GM19351 (cell line): ENCODE results near the gene SLC9A3.

Source experiments
- ATAC-seq: cut with Tn5 transposase; IDR thresholded peaks from one replicate; pipeline ENCODE4 v1.9.1; 2021; ENCODE audit warnings: mild to moderate bottlenecking, moderate library complexity; ENCODE audit not compliant: unreplicated experiment

The SLC9A3 gene

GRCh38 chr5:464446-464842, 59.8 kb downstream of the SLC9A3 start:
- no peak for ATAC-seq

GRCh38 chr5:463952-464351, 60.3 kb downstream of the SLC9A3 start:
- ATAC-seq: no peak

GRCh38 chr5:463301-463700, 60.9 kb downstream of the SLC9A3 start:
- no peak for ATAC-seq

- no peak for ATAC-seq
Measured at GRCh38 chr5:462051-462481, 62.2 kb downstream of the SLC9A3 start.

GRCh38 chr5:460273-460625, 64.0 kb downstream of the SLC9A3 start:
- ATAC-seq: no peak

GRCh38 chr5:459562-460272, 64.5 kb downstream of the SLC9A3 start:
- ATAC-seq: no peak

GRCh38 chr5:458547-459353, 65.5 kb downstream of the SLC9A3 start:
- peak; percentile 72 for ATAC-seq

- ATAC-seq: no peak
Measured at GRCh38 chr5:457195-457961, 66.9 kb downstream of the SLC9A3 start.

GRCh38 chr5:456351-457194, 67.7 kb downstream of the SLC9A3 start:
- no peak for ATAC-seq

GRCh38 chr5:455806-456205, 68.4 kb downstream of the SLC9A3 start:
- ATAC-seq: no peak

- ATAC-seq: no peak
Measured at GRCh38 chr5:454936-455335, 69.3 kb downstream of the SLC9A3 start.

GRCh38 chr5:453725-454481, 70.3 kb downstream of the SLC9A3 start:
- no peak for ATAC-seq

- ATAC-seq: no peak
Measured at GRCh38 chr5:452978-453710, 71.1 kb downstream of the SLC9A3 start.

GRCh38 chr5:451587-452458, 72.4 kb downstream of the SLC9A3 start:
- no peak for ATAC-seq

GRCh38 chr5:449151-449550, 75.1 kb downstream of the SLC9A3 start:
- ATAC-seq: no peak

GRCh38 chr5:448766-449090, 75.5 kb downstream of the SLC9A3 start:
- ATAC-seq: no peak

GRCh38 chr5:448061-448765, 76.0 kb downstream of the SLC9A3 start:
- no peak for ATAC-seq

GRCh38 chr5:447501-447900, 76.7 kb downstream of the SLC9A3 start:
- no peak for ATAC-seq
